ENCODE measurements around the gene PRDM16. TPM values are rescaled to one million over a fixed set of nuclear protein-coding genes. Genes with fewer than 3 reads are reported as not detected.

The PRDM16 gene
- total RNA-seq, 2 donors from 2014 or later: 0.79 to 6.1 TPM

GRCh38 chr1:3078871-3079270 lies 9.9 kb downstream of the PRDM16 start:
- H3K27me3 ChIP-seq: peaks cover 2% of the 10 kb centered on the region
- H3K27ac ChIP-seq: no peak overlapping the region
- intact Hi-C loops (cut with DNase I): no loop called here
- no peak for DNase-seq
- no peaks in the 10 kb centered on the region for H3K36me3 ChIP-seq
- H3K9ac ChIP-seq (ENCODE audit: low read depth in 2 of 2, low read length in 2 of 2): no peak overlapping the region
- TF ChIP-seq, protein P1, sequence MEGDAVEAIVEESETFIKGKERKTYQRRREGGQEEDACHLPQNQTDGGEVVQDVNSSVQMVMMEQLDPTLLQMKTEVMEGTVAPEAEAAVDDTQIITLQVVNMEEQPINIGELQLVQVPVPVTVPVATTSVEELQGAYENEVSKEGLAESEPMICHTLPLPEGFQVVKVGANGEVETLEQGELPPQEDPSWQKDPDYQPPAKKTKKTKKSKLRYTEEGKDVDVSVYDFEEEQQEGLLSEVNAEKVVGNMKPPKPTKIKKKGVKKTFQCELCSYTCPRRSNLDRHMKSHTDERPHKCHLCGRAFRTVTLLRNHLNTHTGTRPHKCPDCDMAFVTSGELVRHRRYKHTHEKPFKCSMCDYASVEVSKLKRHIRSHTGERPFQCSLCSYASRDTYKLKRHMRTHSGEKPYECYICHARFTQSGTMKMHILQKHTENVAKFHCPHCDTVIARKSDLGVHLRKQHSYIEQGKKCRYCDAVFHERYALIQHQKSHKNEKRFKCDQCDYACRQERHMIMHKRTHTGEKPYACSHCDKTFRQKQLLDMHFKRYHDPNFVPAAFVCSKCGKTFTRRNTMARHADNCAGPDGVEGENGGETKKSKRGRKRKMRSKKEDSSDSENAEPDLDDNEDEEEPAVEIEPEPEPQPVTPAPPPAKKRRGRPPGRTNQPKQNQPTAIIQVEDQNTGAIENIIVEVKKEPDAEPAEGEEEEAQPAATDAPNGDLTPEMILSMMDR (IDR thresholded peaks at IDR 0.05): no peak
- no peaks in the 10 kb centered on the region for H3K4me1 ChIP-seq
- no peak overlapping the region for H3K4me3 ChIP-seq
- no peaks in the 10 kb centered on the region for H3K9me3 ChIP-seq

- H3K9ac ChIP-seq (ENCODE audit: low read depth in 2 of 2, low read length in 2 of 2): no peak overlapping the region
- intact Hi-C loops (cut with DNase I): no loop called here
- H3K9me3 ChIP-seq: no peaks in the 10 kb centered on the region
- no peaks in the 10 kb centered on the region for H3K4me1 ChIP-seq
- TF ChIP-seq, protein P1 (IDR thresholded peaks at IDR 0.05): no peak
- no peaks in the 10 kb centered on the region for H3K27me3 ChIP-seq
- no peak overlapping the region for H3K27ac ChIP-seq
- H3K4me3 ChIP-seq: no peak overlapping the region
- no peak for DNase-seq
- no peaks in the 10 kb centered on the region for H3K36me3 ChIP-seq
These were observed 10.5 kb downstream of the PRDM16 start for GRCh38 chr1:3079381-3080052.

DNA sequence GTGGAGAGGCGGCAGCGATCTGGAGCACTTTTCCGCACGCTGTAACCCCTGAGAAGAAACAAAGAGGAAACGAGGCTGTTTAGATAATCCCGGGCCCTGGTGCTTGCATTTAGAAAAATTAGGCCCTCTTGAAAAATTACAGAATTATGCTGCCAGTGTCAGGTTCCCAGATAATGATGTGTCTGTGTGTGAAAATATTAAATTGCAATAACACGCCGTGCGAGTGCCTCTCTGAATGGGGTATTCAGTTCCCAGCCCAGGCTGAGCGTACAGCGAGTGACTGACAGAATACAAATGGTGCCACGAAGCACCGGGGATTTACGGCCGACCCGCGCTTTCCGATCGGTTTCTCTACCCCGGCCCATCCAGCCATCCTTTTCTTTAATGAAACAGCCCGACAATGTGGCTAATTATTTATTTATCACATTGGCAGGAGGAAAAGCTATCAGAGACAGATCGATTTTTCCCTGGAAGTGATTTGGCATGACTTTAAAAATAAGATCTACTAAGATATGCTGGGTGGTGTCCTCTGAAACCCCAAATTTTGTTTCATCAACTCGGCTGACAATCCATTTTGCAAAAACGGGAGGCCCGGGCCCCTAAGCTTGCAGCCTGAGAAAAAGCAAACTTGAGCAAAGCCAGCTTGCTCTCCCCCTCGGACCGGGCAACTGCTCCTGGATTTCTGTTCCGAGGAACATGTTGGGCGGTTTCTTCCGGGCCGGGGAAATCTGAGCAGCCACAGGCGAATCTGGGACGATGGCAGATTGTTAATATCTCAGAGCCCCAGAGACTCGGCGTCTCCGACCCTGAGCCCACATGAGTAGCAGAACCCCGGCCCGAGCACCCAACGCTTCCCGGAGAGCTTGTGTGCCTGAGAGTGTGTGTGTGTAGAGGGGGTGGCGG lies 11.3 kb downstream of the PRDM16 start:
- no peak for DNase-seq
- TF ChIP-seq, protein P1 (IDR thresholded peaks at IDR 0.05): no peak
- H3K27ac ChIP-seq: no peak overlapping the region

GRCh38 chr1:3081171-3081683 lies 12.2 kb downstream of the PRDM16 start:
- no peak overlapping the region for H3K27ac ChIP-seq
- no peaks in the 10 kb centered on the region for H3K4me1 ChIP-seq
- H3K36me3 ChIP-seq: no peaks in the 10 kb centered on the region
- DNase-seq: no peak
- H3K27me3 ChIP-seq: no peaks in the 10 kb centered on the region
- intact Hi-C loops (cut with DNase I): no loop called here
- no peaks in the 10 kb centered on the region for H3K9me3 ChIP-seq
- TF ChIP-seq, protein P1 (IDR thresholded peaks at IDR 0.05): no peak
- no peak overlapping the region for H3K4me3 ChIP-seq
- no peak overlapping the region for H3K9ac ChIP-seq (ENCODE audit: low read depth in 2 of 2, low read length in 2 of 2)

More for the DNA sequence above, 11.3 kb downstream of the PRDM16 start:
- intact Hi-C loops (cut with DNase I): no loop called here
- Histone ChIP-seq H3K9ac (ENCODE audit: low read depth in 2 of 2, low read length in 2 of 2) (no peak overlapping the region), H3K36me3 (no peaks in the 10 kb centered on the region), H3K4me3 (no peak overlapping the region), H3K4me1 (no peaks in the 10 kb centered on the region), H3K27me3 (no peaks in the 10 kb centered on the region), H3K9me3 (no peaks in the 10 kb centered on the region)

GRCh38 chr1:3082051-3082450 lies 13.0 kb downstream of the PRDM16 start:
- H3K9ac ChIP-seq (ENCODE audit: low read depth in 2 of 2, low read length in 2 of 2): no peak overlapping the region
- H3K27me3 ChIP-seq: no peaks in the 10 kb centered on the region
- no peaks in the 10 kb centered on the region for H3K36me3 ChIP-seq
- no peak overlapping the region for H3K27ac ChIP-seq
- intact Hi-C loops (cut with DNase I): no loop called here
- H3K4me3 ChIP-seq: no peak overlapping the region
- H3K4me1 ChIP-seq: no peaks in the 10 kb centered on the region
- H3K9me3 ChIP-seq: no peaks in the 10 kb centered on the region
- TF ChIP-seq, protein P1 (IDR thresholded peaks at IDR 0.05): no peak
- no peak for DNase-seq

Measured in colonic mucosa (tissue), 4 donors.